HG02870 (cell line): Measurements from ENCODE around the gene SETMAR.
"Not testable (repeated sequence)": the region's sequence is repeated elsewhere in the genome, so short reads cannot be mapped to it uniquely, and the experiment has no call there.

Experiments used
- ATAC-seq: cut with Tn5 transposase; IDR thresholded peaks from one replicate; pipeline ENCODE4 v1.9.1; 2021; ENCODE audit warnings: mild to moderate bottlenecking, moderate library complexity; ENCODE audit not compliant: unreplicated experiment

Gene SETMAR

GRCh38 chr3:4303187-4304123 is at the start of gene SETMAR:
Gene SETMAR (plus strand): TSS chr3:4303369. CDS start chr3:4303371, 2 bp downstream.
- ATAC-seq, result peak; percentile 95

- no peak for ATAC-seq
These were observed 41.8 kb upstream of the SETMAR start for GRCh38 chr3:4261406-4261805.

GRCh38 chr3:4264040-4264439 is 39.1 kb upstream of the SETMAR start:
- ATAC-seq, result no peak

GRCh38 chr3:4270720-4271119 is 32.4 kb upstream of the SETMAR start:
- peak; percentile 87 for ATAC-seq

- ATAC-seq, result no peak
These were observed 31.3 kb upstream of the SETMAR start for GRCh38 chr3:4271834-4272233.

GRCh38 chr3:4279516-4280105 is 23.6 kb upstream of the SETMAR start:
- ATAC-seq, result no peak

- ATAC-seq, result no peak
These were observed 21.2 kb upstream of the SETMAR start for GRCh38 chr3:4281991-4282390.

- no peak for ATAC-seq
These were observed 18.3 kb upstream of the SETMAR start for GRCh38 chr3:4284865-4285264.

- ATAC-seq, result no peak
These were observed 14.1 kb upstream of the SETMAR start for GRCh38 chr3:4289044-4289443.

GRCh38 chr3:4290272-4290893 is 12.8 kb upstream of the SETMAR start:
- ATAC-seq, result peak; percentile 84

- ATAC-seq, result no peak
These were observed 10.9 kb upstream of the SETMAR start for GRCh38 chr3:4292301-4292700.

GRCh38 chr3:4294616-4295327 is 8.4 kb upstream of the SETMAR start:
- no peak for ATAC-seq

- not testable (repeated sequence) for ATAC-seq
These were observed 6.7 kb upstream of the SETMAR start for GRCh38 chr3:4296454-4296853.

- ATAC-seq, result no peak
These were observed 5.7 kb upstream of the SETMAR start for GRCh38 chr3:4297486-4297885.

GRCh38 chr3:4302747-4303146 is 422 bp upstream of the SETMAR start:
- no peak for ATAC-seq

GRCh38 chr3:4305210-4305609 is 2.0 kb downstream of the SETMAR start:
- not testable (repeated sequence) for ATAC-seq

GRCh38 chr3:4306091-4306490 is 2.9 kb downstream of the SETMAR start:
- no peak for ATAC-seq

- no peak for ATAC-seq
These were observed 3.7 kb downstream of the SETMAR start for GRCh38 chr3:4306860-4307259.

GRCh38 chr3:4309491-4310128 is 6.4 kb downstream of the SETMAR start:
- ATAC-seq, result no peak

GRCh38 chr3:4310971-4311370 is 7.8 kb downstream of the SETMAR start:
- no peak for ATAC-seq

- no peak for ATAC-seq
These were observed 8.3 kb downstream of the SETMAR start for GRCh38 chr3:4311496-4311895.
